CMK (cell line): Measurements from ENCODE around the gene GALNT17.

Experiments used
- DNase-seq: peaks from one replicate; pipeline ENCODE4 v3.0.0-alpha.2; 2010; ENCODE audit warnings: low read depth

The GALNT17 gene

GRCh38 chr7:71504697-71505441, 372.9 kb downstream of the GALNT17 start:
- DNase-seq, result no peak

DNA sequence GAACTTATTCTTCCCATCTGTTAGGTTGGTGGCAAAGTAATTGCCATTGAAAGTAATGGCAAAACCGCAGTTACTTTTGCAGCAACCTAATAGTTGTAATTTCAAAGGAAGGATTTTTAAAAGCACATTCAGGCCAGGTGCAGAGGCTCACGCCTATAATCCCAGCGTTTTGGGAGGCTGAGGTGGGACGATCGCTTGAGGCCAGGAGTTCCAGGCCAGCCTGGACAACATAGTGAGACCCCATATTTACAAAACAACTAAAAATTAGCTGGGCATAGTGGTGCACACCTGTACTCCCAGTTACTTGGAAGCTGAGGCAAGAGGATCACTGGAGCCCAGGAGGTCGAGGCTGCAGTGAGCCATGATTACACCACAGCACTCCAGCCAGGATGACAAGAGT, 374.9 kb downstream of the GALNT17 start:
- DNase-seq, result no peak

DNA sequence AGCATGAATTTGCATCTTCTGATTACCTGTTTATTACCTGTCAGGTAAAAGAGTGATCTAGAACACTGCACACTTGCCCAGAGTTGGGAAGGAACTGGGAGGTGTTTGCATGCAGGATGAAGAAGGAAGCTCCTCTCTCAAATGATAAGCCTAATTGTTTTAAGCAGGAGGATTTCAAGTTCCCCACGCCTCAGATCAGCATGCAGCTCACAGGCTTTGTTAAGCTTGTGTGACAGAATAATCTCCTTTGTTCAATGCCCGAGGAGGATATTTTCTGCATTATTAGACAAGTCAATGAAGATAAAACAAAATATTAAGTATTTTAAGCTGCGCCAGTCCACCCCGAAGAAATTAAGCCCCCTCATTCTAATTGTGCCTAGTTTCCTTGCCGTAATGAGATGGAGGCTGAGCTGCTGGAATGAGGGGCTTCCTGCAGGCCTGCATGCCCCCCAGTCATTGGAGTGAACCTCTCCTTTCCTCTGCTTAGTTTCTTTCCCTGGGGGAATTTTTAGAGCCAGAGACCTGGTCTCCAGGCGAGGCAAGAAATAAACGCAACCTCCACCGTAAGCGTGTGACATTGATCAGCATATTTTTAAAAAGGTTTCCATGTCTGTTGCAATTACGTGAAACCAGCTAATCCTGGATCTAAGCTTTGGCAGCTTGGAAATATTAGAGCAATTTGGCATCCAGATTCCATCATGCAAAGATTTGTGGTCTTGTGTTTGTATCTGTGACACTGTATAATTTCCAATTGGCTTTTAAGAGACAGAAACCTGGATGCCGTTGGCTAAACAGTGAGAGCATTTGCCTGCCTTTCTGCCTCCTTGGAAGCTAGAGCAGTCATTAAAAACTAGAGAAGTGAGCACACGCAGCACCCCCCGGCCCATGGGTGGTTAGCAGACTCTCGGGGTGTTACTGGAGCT, 376.0 kb downstream of the GALNT17 start:
- DNase-seq, result no peak

DNA sequence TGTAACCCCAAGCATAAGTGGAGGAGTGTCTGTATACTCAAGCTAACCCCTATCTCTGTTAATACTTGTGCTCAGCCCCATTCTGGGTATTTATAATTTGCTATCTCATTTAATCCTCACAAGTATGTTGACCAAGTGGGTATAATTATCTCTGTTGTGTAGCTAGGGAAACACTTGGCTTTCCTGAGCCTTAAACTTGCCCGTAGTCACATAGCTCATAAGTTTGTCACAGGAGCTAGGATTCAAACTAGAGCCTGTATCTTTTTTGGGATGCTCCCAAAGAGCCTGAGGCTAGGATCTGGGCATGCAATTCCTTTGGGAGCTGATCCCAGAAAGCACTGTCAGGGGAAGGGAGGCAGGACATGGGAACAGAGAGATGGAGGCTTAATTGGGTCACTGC, 377.4 kb downstream of the GALNT17 start:
- no peak for DNase-seq

DNA sequence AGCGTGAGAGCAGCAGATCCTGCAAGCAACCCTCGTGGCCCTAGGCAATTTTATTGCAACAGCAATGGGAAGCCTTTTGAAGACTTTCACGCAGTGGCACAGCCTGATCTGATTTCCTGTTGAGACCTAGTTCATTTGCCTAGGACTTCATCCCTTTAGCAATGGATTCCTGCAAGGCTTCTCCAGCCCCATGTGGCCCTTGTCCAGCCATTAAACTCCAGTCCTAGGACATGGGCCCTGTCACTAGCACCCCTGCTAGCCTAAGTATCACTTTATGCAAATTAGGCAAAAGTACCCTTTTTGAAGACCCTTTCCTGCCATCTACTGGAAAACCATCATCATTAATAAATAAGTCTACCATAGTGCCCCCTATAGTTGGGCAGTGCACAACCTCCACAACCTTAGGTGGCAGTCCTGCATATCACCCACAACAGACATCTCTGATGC, 379.4 kb downstream of the GALNT17 start:
- no peak for DNase-seq

DNA sequence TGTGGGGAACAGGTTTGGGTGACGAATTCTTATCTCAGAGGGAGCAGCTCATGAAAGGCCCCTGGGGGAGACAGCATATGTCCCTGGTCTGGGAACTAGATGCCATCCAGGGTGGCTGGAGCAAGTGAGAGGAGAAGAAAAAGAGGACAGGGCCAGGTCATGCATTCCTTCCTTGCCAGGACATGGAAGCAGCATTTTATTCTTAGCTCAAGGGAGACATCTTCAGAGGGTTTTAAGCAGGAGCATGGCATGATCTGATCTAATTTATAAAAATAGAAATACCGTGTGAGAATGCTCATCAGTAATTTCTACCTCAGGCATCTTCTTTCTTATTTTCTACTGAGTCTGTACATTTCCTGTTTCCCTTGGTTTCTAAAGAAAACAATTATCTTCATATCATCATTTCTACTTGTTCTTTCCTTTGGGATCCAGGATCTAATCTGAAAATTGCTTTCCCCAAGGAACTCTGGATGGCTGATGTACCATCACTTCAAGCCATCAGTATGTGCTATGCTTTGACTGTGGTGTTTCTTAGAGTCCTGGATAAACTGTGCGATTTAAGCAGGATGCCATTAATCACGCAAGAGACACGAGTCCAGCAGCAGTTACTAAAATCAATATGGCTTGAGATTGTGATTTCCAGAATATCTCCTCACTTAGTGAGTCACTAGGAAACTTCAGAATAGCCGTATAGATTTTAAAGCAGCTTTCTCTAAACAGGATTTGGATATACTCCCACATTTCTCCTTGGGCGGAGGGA, 386.2 kb downstream of the GALNT17 start:
- no peak for DNase-seq

DNA sequence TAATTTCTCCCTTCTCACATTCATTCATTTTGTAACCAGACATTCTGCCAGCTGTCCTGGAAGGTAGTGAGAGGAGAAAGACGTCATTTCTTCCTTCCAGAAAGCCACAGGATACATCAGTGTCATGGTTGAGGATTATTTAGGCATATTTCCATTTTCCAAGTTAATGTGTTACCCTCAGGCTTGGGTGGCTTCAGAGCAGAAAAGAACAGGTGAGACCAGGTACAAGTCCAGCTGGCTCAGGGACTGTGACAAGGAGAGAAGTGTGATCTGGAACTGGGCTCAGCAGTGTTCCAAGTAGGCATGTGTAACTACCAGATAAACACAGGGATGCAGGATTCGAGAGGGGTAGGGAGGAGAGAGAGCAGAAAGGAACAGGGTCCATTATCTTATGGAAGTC, 386.9 kb downstream of the GALNT17 start:
- no peak for DNase-seq

DNA sequence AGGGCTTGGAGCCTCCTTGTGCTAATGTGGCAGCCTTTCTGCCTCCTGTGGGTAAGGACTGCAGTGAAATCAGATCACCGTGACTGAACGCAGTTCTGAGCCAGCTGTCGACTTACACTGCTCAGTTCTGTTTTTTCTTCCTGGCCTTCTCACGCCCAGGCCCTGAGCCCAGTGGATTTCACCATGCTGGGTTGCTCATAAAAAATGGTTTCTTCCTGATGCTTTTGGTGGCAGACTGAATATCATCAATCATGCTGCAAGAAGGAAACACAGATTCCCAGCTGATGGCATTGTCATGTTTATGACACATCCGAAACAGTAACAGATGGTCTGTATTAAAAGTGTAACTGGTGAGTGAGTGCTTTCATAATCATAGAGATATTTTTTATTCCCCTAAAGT, 389.6 kb downstream of the GALNT17 start:
- DNase-seq, result no peak

- DNase-seq, result no peak
These were observed 394.2 kb downstream of the GALNT17 start for GRCh38 chr7:71526106-71526505.

GRCh38 chr7:71527213-71527612, 395.3 kb downstream of the GALNT17 start:
- no peak for DNase-seq

DNA sequence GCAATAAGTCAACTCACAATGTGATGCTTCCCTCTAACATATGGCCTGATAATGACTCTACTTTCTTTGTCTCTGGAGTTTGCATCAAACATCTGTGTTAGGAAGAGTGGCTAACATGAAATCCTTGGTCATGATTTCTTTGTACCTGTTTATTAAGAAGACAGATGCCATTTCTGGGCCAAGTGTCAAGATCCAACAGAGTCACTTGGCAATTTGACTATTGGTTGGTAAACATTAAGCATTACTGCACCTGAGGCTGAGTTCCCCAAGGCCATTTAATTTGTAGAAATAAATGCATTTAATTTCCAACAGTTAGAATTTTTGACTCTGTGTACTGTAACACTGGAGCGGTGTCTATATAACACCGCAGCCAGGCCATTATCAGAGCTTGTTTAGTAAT, 403.7 kb downstream of the GALNT17 start:
- no peak for DNase-seq

DNA sequence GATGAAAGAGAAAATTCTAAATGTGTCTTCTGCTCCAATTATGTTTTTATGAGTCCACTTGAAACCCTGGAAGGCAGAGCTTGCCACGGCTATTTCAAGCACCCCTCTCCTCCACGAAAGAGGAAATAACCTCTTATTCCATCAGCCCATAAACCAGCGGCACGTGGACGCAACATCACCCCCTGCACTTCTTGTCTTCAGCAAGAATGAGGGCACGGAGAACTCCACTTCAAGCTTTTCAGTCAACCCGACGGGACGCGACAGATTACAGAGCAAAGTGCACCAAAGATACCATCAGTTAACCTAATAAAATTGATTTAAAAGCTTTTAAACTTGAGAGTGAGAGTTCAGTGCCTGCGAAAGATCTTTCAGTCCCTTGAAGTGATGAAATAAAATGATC, 406.3 kb downstream of the GALNT17 start:
- no peak for DNase-seq

- no peak for DNase-seq
These were observed 407.7 kb downstream of the GALNT17 start for GRCh38 chr7:71539615-71540014.

- no peak for DNase-seq
These were observed 409.9 kb downstream of the GALNT17 start for GRCh38 chr7:71541707-71542353.

- DNase-seq, result no peak
These were observed 411.5 kb downstream of the GALNT17 start for GRCh38 chr7:71543396-71543795.

DNA sequence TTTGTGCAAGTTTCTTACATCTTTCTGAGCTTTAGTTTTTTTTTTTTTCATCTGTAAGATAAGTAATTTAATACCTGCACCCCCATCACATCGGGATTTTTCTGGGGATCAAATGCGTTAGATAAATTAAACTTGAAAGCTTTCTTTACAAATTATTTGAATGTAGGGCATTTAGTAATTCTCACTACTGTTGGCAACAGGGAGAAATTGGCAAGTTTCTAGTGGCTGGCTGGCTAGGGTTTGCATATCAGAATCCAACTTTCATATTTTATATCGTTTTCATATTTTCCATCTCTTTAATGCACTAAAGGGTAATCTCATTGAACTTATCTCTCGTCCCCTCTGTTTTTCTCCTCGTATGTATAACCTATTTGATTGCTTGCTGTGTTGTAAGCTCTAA, 412.9 kb downstream of the GALNT17 start:
- no peak for DNase-seq

DNA sequence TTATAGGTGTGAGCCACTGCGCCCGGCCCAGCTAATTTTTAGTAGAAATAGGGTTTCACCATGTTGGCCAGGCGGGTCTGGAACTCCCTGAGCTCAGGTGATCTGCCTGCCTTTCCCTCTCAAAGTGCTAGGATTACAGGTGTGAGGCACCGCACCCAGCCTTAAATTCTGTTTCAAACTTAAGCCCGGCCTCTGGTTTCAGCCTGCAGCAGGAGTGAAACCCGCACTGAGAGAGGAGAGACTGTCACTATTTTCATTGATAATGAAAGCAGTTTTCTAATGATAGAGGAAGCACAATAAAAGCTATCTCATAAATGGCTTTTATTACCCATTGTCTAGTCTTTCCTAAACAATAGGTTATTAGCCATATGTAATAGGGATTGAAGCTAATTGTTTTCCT, 415.5 kb downstream of the GALNT17 start:
- DNase-seq, result no peak

DNA sequence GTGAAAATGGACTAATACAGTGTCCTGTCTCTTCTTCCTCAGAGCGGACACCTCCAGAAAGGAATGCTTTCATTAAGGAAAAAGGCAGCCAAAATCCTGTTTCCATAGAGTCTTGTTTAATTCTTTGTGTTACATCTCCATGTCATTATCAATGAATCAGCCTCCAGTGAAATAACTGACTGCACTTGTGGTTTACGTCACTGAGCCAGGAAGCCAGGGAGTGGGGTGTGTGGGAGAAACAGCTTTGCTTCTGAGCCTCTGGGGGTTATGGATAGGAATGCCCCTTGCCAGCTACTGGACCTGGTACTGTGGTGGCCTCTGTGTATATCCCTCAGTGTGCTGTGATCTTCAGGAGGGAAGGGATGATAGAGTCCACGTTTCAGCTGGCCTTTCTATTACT, 416.8 kb downstream of the GALNT17 start:
- DNase-seq, result no peak

DNA sequence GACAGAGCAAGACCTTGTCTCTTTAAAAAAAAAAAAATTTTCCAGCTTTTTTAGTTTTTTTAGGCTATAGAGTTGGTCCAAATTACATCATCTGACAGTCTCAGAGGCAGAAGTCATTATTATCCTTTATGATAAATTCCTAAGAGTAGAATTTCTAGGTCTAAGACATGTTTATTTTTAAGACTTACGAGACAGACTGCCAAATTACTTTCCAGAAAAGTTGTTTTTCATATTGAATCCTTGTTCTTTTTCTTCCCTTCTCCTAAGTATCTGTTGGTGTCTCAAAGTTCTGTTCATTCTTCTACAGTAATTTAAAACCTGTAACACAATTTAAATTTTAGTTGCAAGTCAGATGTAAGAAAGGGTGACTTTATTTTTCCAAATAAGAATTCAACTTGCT, 421.4 kb downstream of the GALNT17 start:
- DNase-seq, result no peak

- no peak for DNase-seq
These were observed 423.8 kb downstream of the GALNT17 start for GRCh38 chr7:71555758-71556157.

DNA sequence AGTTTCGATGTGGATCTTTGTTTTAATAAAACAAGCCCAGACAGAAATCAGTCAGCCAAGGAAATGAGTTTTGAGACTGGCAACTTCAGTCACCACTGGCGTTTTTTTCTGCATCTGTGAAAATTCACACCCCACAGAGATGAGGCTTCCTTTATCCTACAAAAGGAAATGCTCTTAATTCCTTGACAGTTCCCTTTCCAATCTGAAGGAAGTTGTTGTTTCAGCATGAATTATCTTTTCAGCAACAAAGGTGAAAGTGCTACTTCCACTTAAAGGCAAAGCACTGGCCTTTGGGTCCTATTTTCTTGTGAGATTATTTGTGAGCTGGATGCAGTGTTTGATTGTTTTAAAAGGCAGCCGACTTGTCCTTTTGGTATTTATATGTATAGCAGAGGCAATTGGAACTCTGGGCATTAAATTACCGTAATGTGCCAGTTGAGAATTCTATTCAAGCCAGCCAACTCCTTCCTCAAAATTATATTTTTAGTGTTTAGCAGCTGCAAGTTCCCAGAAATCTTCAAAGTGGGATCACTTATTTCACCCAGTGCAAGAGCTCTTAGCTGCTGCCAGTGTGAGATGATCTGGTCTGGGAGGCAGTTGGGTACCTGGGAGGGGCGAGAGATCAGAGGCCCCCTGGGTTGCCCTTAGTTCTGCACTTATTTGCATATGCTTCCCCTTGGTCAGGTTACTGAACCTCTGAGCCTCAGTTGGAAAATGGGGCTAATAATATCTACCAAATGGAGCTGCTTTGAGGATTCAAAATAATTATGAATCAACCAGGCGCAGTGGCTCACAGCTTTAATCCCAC, 427.1 kb downstream of the GALNT17 start:
- DNase-seq, result no peak
